ENCODE measurements around the gene RNU1-3. TPM values are rescaled to one million over a fixed set of nuclear protein-coding genes. Genes with fewer than 3 reads are reported as not detected.
A peak's percentile ranks its signal among the peaks of the same experiment; 100 is the strongest.
"Not testable (repeated sequence)": the region's sequence is repeated elsewhere in the genome, so short reads cannot be mapped to it uniquely, and the experiment has no call there.

The RNU1-3 gene
- total RNA-seq, 4 donors from 2014 or later = under 0.01 TPM

GRCh38 chr1:16707130-16708093, 40.7 kb upstream of the RNU1-3 start:
- TF ChIP-seq POLR2A (IDR thresholded peaks at IDR 0.05) (peak in 1 of 2 donors; percentile 25), CTCF (IDR thresholded peaks at IDR 0.05) (peak in 1 of 6 experiments; percentile 29)
- 1 to 18% methylated on average over 18 to 52 of the region's 99 CpGs for WGBS, 2 donors
- H3K27ac ChIP-seq = peak overlapping the region in 1 of 3 donors; percentile 24
- H3K9me3 ChIP-seq; H3K4me1 ChIP-seq; H3K36me3 ChIP-seq; H3K27me3 ChIP-seq; intact Hi-C loops (cut with DNase I): not testable (repeated sequence)
- DNase-seq = peak; percentile 45 to 48
- H3K4me3 ChIP-seq (replicated peaks in 1 of 3) = peak overlapping the region in 1 of 3 donors; percentile 14

- H3K36me3 ChIP-seq; DNase-seq; intact Hi-C loops (cut with DNase I); H3K27me3 ChIP-seq; H3K4me1 ChIP-seq; H3K9me3 ChIP-seq; H3K27ac ChIP-seq; H3K4me3 ChIP-seq (replicated peaks in 1 of 3): not testable (repeated sequence)
- 88% methylated on average over 5 of the region's 6 CpGs; no CpG with 5 or more reads in 1 of the 2 donors for WGBS, 2 donors
Observed at GRCh38 chr1:16706302-16706701, 39.6 kb upstream of the RNU1-3 start.

- H3K27ac ChIP-seq; intact Hi-C loops (cut with DNase I); H3K4me1 ChIP-seq; H3K36me3 ChIP-seq; H3K4me3 ChIP-seq (replicated peaks in 1 of 3); H3K9me3 ChIP-seq; H3K27me3 ChIP-seq: not testable (repeated sequence)
- 61% methylated on average over 5 of the region's 16 CpGs; no CpG with 5 or more reads in 1 of the 2 donors for WGBS, 2 donors
- DNase-seq = peak in 1 of 2 donors; percentile 45
Observed at GRCh38 chr1:16704502-16705100, 37.9 kb upstream of the RNU1-3 start.

DNA sequence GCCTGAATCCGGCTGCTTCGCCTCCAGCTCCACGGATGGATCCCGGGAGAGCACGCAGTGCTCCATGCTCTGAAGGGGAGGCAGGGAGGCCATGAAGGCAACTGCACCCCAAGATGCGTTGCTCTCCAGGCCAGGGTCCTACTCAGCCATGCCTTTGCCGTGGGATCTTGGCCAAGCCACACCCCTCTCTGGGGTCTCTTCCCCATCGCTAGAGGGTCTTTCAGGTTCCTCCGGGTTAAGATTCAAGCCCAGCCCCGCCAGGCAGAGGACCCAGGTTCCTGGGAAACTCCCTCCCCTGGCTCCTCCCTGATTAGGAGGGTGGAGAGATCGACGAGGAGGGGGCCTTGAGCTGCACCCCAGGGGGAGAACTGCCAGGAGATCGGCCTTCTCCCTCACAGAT, 37.3 kb upstream of the RNU1-3 start:
- intact Hi-C loops (cut with DNase I); H3K27me3 ChIP-seq; DNase-seq; H3K36me3 ChIP-seq; H3K27ac ChIP-seq; H3K4me1 ChIP-seq; H3K9me3 ChIP-seq; H3K4me3 ChIP-seq (replicated peaks in 1 of 3): not testable (repeated sequence)
- 80% methylated on average over 2 of the region's 13 CpGs; no CpG with 5 or more reads in 1 of the 2 donors for WGBS, 2 donors

GRCh38 chr1:16703602-16704001, 36.9 kb upstream of the RNU1-3 start:
- H3K27me3 ChIP-seq; H3K4me1 ChIP-seq; H3K9me3 ChIP-seq; H3K27ac ChIP-seq; H3K36me3 ChIP-seq; H3K4me3 ChIP-seq (replicated peaks in 1 of 3); intact Hi-C loops (cut with DNase I): not testable (repeated sequence)
- 17% methylated on average over 1 to 3 of the region's 5 CpGs for WGBS, 2 donors
- peak; percentile 52 to 69 for DNase-seq

DNA sequence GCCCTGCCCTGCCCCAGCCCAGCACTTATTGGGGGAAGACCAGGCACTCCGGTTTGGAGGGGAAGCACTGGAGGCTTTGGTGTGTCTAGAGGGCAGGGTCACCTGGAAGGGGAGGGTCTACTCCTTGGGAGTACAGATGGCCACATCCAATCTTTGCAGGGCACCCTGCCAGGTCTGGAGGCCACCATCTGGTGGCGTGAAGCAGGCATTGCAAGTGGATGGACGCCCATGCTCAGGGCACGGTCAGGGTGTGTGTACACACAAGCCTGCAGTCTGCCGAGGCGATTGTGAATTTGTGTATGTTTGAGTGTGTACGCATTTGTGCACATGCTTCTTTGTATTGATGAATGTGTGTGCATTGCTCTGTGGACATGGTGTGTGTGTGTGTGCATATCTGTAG, 36.4 kb upstream of the RNU1-3 start:
- H3K4me1 ChIP-seq; H3K36me3 ChIP-seq; H3K4me3 ChIP-seq (replicated peaks in 1 of 3); H3K27ac ChIP-seq; H3K27me3 ChIP-seq; H3K9me3 ChIP-seq; intact Hi-C loops (cut with DNase I); DNase-seq: not testable (repeated sequence)
- 17% methylated on average over 1 of the region's 7 CpGs; no CpG with 5 or more reads in 1 of the 2 donors for WGBS, 2 donors
- TF ChIP-seq CTCF (IDR thresholded peaks at IDR 0.05) = peak in 1 of 6 experiments; percentile 24

DNA sequence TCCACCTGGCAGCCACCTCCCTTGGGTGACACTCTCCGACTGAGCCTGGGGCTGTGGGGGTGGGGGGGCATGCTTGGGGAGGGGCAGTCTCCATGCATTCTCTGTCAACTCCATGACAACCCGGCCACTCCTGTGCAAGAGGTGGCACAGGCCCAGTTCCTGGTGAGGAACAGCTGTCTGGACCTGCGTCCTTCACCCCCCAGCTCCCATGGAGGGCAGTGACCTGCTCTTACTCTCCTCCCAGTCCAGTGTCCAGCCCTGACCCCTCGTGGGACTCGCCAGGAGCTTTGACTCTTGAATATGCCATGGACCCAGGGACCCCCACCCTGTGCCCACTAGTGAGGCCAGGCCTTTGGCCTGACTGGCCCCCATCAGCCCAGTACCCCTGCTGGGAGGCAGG, 35.5 kb upstream of the RNU1-3 start:
- DNase-seq; H3K9me3 ChIP-seq; H3K36me3 ChIP-seq; intact Hi-C loops (cut with DNase I); H3K27me3 ChIP-seq; H3K27ac ChIP-seq; H3K4me3 ChIP-seq (replicated peaks in 1 of 3); H3K4me1 ChIP-seq: not testable (repeated sequence)
- WGBS, 2 donors = no CpG with 5 or more reads among the region's 5 CpGs

DNA sequence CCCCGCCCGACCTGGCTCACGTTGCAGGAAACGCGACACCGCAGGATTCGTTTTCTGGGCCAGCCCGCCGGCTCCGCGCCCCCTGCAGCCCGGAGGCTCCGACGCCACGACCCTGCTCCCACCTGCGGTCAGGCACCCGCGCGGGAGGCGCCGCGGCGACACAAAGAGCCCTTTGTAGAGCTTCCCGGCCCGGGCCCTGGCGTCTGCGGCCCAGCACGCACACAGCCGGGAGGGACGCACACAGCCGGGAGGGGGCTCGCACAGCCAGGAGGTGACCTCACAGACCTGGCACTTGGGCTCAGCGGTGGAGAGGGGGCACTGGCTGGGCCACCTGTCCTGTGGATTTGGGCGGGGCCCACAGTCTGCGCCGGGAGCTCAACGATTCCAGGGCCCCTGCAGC, 34.4 kb upstream of the RNU1-3 start:
- H3K27ac ChIP-seq; H3K36me3 ChIP-seq; H3K4me3 ChIP-seq (replicated peaks in 1 of 3); DNase-seq; H3K9me3 ChIP-seq; intact Hi-C loops (cut with DNase I); H3K4me1 ChIP-seq; H3K27me3 ChIP-seq: not testable (repeated sequence)
- WGBS, 2 donors = no CpG with 5 or more reads among the region's 37 CpGs

GRCh38 chr1:16700138-16700895, 33.6 kb upstream of the RNU1-3 start:
- no CpG with 5 or more reads among the region's 57 CpGs for WGBS, 2 donors
- H3K9me3 ChIP-seq; H3K27me3 ChIP-seq; H3K4me3 ChIP-seq (replicated peaks in 1 of 3); DNase-seq; intact Hi-C loops (cut with DNase I); H3K27ac ChIP-seq; H3K4me1 ChIP-seq; H3K36me3 ChIP-seq: not testable (repeated sequence)

DNA sequence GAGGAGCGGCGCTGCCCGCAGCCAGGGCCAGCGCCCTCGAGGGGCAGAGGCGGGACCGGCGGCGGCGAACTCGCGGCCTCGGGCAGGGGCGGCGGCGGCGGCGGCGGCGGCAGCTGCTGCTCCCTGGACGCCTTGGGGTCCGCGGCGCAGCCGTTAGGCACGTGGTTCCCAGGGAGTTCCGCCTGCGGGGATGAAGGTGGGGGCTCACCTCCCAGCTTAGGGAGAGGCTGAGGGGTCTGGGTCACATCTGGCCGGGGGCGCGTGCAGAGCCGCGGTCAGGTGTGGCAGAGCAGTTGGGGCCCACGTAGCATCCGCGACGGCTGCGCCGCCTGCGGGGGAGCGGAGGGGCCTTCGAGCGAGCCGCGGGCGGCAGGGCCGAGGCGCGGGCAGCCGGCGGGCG, 32.7 kb upstream of the RNU1-3 start:
- H3K9me3 ChIP-seq; H3K27ac ChIP-seq; H3K4me3 ChIP-seq (replicated peaks in 1 of 3); DNase-seq; H3K36me3 ChIP-seq; intact Hi-C loops (cut with DNase I); H3K4me1 ChIP-seq; H3K27me3 ChIP-seq: not testable (repeated sequence)
- WGBS, 2 donors = 20% methylated on average over 3 of the region's 52 CpGs; no CpG with 5 or more reads in 1 of the 2 donors
